Liver (tissue), 9 donors: ENCODE data around the gene HOXC11. TPM values are rescaled to one million over a fixed set of nuclear protein-coding genes. Genes with fewer than 3 reads are reported as not detected.

ENCODE experiments used
- DNase-seq: peaks from one replicate; pipeline ENCODE4 v3.0.0-alpha.2; 2017; ENCODE audit warnings: low spot score
- H3K27ac ChIP-seq, 2 donors: one replicate each; pipeline ENCODE4 v1.7.0; 2013; ENCODE audit warnings: inconsistent platforms in 2 of 2, low read length in 2 of 2, control low read depth in 1 of 2, low read depth in 1 of 2, mild to moderate bottlenecking in 1 of 2
- H3K27me3 ChIP-seq, 4 donors: one replicate each; pipeline versions ENCODE4 v1.6.1 to v1.7.0; 2013; ENCODE audit warnings: low read length in 3 of 4, inconsistent platforms in 1 of 4, mild to moderate bottlenecking in 1 of 4, moderate library complexity in 1 of 4; ENCODE audit not compliant: control insufficient read depth in 4 of 4, insufficient read depth in 4 of 4
- H3K36me3 ChIP-seq, 4 donors: one replicate each; pipeline versions ENCODE4 v1.6.1 to v1.7.0; 2013; ENCODE audit warnings: low read length in 3 of 4, mild to moderate bottlenecking in 3 of 4, low read depth in 1 of 4, moderate library complexity in 1 of 4; ENCODE audit not compliant: control insufficient read depth in 4 of 4, insufficient read depth in 3 of 4
- H3K4me1 ChIP-seq, 4 donors: one replicate each; pipeline versions ENCODE4 v1.6.1 to v1.7.0; 2013; ENCODE audit warnings: low read length in 3 of 4, mild to moderate bottlenecking in 3 of 4, moderate library complexity in 1 of 4; ENCODE audit not compliant: control insufficient read depth in 4 of 4, insufficient read depth in 4 of 4
- H3K4me3 ChIP-seq, 3 donors: one replicate each; pipeline versions ENCODE4 v1.6.1 to v1.7.0; 2013; ENCODE audit warnings: low read length in 3 of 3, control low read depth in 1 of 3, low read depth in 1 of 3, mild to moderate bottlenecking in 1 of 3
- H3K9ac ChIP-seq, 2 donors: one replicate each; pipeline ENCODE4 v1.7.0; 2013; ENCODE audit warnings: low read length in 2 of 2, mild to moderate bottlenecking in 2 of 2, moderate library complexity in 2 of 2, control low read depth in 1 of 2, low read depth in 1 of 2
- H3K9me3 ChIP-seq, 4 donors: one replicate each; pipeline versions ENCODE4 v1.6.1 to v1.7.0; 2013; ENCODE audit warnings: low read length in 3 of 4; ENCODE audit not compliant: control insufficient read depth in 4 of 4
- FOXA2 ChIP-seq: IDR thresholded peaks from 2 replicates; pipeline ENCODE4 v1.6.1; 2016; ENCODE audit warnings: antibody characterized with exemption
- HNF4G ChIP-seq: IDR thresholded peaks from 2 replicates; pipeline ENCODE4 v1.6.1; 2016; ENCODE audit warnings: antibody characterized with exemption
- JUND ChIP-seq, 2 donors: IDR thresholded peaks; 2 replicates each; pipeline ENCODE4 v1.6.1; 2016; ENCODE audit warnings: antibody characterized with exemption in 2 of 2
- NR2F2 ChIP-seq: IDR thresholded peaks from 2 replicates; pipeline ENCODE4 v1.6.1; 2016; ENCODE audit warnings: antibody characterized with exemption
- RAD21 ChIP-seq, 2 donors: IDR thresholded peaks; 2 replicates each; pipeline ENCODE4 v1.6.1; 2016; ENCODE audit warnings: antibody characterized with exemption in 2 of 2, mild to moderate bottlenecking in 2 of 2
- RXRA ChIP-seq, 2 donors: IDR thresholded peaks; 2 replicates each; pipeline ENCODE4 v1.6.1; 2017 to 2018; ENCODE audit warnings: antibody characterized with exemption in 2 of 2, mild to moderate bottlenecking in 1 of 2
- SP1 ChIP-seq: IDR thresholded peaks from 2 replicates; pipeline ENCODE4 v1.6.1; 2018; ENCODE audit warnings: antibody characterized with exemption, mild to moderate bottlenecking
- YY1 ChIP-seq: IDR thresholded peaks from 2 replicates; pipeline ENCODE4 v1.6.1; 2016; ENCODE audit warnings: antibody characterized with exemption, mild to moderate bottlenecking
- WGBS: extraction: QIAGEN DNeasy Blood & Tissue Kit; methylation state at CpG from one replicate; pipeline ENCODE4 v1.1.7; 2013; 5-methylcytosine and 5-hydroxymethylcytosine counted together
- polyA plus RNA-seq, 2 donors: library from polyadenylated mRNA; stranded (reverse) in 1 of 2; unstranded in 1 of 2; fragments of 200-250 nt in 1 of 2; fragments of >200 nt in 1 of 2; fragmentation: Nextera tagmentation in 1 of 2; extraction: Ambion mirVana in 1 of 2; gene quantifications; one replicate each; pipeline versions ENCODE4 v1.2.1 to v1.2.3, GENCODE V29; 2013 to 2015
- total RNA-seq, 2 donors: library from RNA; depleted of rRNA; stranded (reverse); fragments of >200 nt; gene quantifications; one replicate each; pipeline ENCODE4 v1.2.3, GENCODE V29; 2014
- TF ChIP-seq, protein P1 (sequence below): fragments of 150-350 bp; IDR thresholded peaks from 2 replicates; pipeline ENCODE4 v1.5.1; 2017; ENCODE audit warnings: improper control_type of control experiment, low read depth, low read length; ENCODE audit not compliant: missing input control
- TF ChIP-seq, protein P2 (sequence below): IDR thresholded peaks from 2 replicates; pipeline ENCODE4 v1.6.1; 2016; ENCODE audit warnings: antibody characterized with exemption, mild to moderate bottlenecking
- TF ChIP-seq, protein P3 (sequence below): IDR thresholded peaks from 2 replicates; pipeline ENCODE4 v1.6.1; 2016; ENCODE audit warnings: antibody characterized with exemption
- donor health status: healthy.
- donor health status: healthy.
- donor health status: healthy.
- donor health status: healthy.
- donor health status: healthy.

HOXC11 gene
- total and polyA plus RNA-seq, 4 donors = not detected

DNA sequence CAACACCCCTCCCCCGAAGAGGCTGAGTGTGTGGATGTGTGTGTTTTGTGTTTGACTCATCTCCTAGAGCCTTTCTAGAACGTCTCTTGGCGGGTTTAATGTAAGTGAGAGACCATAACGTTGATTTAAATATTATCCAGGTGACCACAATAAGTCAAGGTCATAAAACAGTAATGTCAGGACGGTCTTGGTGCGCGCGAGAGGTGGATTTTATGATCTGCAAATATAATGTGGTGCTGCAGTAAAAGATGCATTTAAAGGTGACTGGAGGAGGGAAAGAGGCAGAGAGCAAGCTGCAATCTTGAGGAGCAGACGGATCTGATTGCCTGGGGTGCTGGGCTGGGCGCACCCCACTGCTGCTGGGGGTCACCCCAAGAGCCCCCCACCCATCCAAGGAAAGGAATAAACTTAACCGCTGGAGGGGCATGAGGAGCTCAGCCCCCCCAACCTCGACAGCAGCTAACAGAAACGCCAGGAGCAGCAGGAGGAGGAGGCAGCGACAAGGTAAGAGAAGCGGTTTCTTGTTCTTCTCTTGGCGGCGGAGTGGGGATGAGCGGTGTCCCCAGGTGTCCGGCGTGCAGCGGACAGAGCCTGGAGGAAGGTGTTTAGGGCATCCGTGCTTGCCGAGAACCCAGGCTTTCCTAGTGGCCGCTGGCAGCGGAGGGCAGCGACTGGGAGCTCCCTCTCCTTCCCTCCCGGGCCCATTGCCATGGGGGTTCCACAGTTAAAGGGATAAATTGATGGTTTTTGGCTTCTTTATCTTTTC lies 17.6 kb downstream of the HOXC11 start:
- Histone ChIP-seq H3K9ac (no peak overlapping the region), H3K9me3 (peaks cover 0 to under 1% (median 0%) of the 10 kb centered on the region in 4 donors), H3K27ac (no peak overlapping the region), H3K4me3 (no peak overlapping the region), H3K36me3 (no peaks in the 10 kb centered on the region), H3K4me1 (peaks cover 15 to 26% (median 16%) of the 10 kb centered on the region in 4 donors), H3K27me3 (peaks cover 12 to 47% (median 27%) of the 10 kb centered on the region in 4 donors)
- DNase-seq = no peak
- 6% methylated on average over 27 of the region's 27 CpGs for WGBS
- TF ChIP-seq, protein P1, sequence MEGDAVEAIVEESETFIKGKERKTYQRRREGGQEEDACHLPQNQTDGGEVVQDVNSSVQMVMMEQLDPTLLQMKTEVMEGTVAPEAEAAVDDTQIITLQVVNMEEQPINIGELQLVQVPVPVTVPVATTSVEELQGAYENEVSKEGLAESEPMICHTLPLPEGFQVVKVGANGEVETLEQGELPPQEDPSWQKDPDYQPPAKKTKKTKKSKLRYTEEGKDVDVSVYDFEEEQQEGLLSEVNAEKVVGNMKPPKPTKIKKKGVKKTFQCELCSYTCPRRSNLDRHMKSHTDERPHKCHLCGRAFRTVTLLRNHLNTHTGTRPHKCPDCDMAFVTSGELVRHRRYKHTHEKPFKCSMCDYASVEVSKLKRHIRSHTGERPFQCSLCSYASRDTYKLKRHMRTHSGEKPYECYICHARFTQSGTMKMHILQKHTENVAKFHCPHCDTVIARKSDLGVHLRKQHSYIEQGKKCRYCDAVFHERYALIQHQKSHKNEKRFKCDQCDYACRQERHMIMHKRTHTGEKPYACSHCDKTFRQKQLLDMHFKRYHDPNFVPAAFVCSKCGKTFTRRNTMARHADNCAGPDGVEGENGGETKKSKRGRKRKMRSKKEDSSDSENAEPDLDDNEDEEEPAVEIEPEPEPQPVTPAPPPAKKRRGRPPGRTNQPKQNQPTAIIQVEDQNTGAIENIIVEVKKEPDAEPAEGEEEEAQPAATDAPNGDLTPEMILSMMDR = no peak
- TF ChIP-seq SP1 (no peak), JUND (IDR thresholded peaks at IDR 0.05) (no peak), YY1 (no peak), HNF4G (no peak), RAD21 (IDR thresholded peaks at IDR 0.05) (no peak), NR2F2 (no peak), FOXA2 (no peak)
- TF ChIP-seq, protein P2, sequence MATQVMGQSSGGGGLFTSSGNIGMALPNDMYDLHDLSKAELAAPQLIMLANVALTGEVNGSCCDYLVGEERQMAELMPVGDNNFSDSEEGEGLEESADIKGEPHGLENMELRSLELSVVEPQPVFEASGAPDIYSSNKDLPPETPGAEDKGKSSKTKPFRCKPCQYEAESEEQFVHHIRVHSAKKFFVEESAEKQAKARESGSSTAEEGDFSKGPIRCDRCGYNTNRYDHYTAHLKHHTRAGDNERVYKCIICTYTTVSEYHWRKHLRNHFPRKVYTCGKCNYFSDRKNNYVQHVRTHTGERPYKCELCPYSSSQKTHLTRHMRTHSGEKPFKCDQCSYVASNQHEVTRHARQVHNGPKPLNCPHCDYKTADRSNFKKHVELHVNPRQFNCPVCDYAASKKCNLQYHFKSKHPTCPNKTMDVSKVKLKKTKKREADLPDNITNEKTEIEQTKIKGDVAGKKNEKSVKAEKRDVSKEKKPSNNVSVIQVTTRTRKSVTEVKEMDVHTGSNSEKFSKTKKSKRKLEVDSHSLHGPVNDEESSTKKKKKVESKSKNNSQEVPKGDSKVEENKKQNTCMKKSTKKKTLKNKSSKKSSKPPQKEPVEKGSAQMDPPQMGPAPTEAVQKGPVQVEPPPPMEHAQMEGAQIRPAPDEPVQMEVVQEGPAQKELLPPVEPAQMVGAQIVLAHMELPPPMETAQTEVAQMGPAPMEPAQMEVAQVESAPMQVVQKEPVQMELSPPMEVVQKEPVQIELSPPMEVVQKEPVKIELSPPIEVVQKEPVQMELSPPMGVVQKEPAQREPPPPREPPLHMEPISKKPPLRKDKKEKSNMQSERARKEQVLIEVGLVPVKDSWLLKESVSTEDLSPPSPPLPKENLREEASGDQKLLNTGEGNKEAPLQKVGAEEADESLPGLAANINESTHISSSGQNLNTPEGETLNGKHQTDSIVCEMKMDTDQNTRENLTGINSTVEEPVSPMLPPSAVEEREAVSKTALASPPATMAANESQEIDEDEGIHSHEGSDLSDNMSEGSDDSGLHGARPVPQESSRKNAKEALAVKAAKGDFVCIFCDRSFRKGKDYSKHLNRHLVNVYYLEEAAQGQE = no peak

DNA sequence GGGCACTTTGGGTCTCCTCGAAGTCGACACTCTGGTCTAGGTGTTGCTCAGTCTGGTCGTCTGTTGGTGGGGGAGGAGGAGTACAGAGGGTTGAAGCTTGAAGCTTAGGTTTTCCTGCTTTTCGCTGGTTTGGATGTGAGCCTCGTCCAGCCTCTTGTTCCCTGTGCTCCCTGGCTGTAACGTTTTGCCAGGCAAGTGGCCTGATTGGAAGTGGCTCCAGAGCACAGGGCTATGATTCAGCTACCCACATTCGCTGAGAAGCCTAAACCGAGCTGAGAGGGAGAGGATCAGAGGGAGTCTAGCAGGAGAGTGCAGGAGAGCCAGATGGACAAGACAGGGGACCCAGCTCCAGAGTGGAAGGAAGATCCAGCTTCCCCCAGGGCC lies 18.1 kb downstream of the HOXC11 start:
- Histone ChIP-seq H3K4me3 (no peak overlapping the region), H3K9me3 (no peaks in the 10 kb centered on the region), H3K27ac (no peak overlapping the region), H3K36me3 (no peaks in the 10 kb centered on the region), H3K27me3 (peaks cover 8 to 45% (median 25%) of the 10 kb centered on the region in 4 donors), H3K9ac (no peak overlapping the region), H3K4me1 (peaks cover 12 to 24% (median 16%) of the 10 kb centered on the region in 4 donors)
- 3% methylated on average over 8 of the region's 8 CpGs for WGBS
- no peak for TF ChIP-seq RXRA (IDR thresholded peaks at IDR 0.05)
- TF ChIP-seq, protein P3, sequence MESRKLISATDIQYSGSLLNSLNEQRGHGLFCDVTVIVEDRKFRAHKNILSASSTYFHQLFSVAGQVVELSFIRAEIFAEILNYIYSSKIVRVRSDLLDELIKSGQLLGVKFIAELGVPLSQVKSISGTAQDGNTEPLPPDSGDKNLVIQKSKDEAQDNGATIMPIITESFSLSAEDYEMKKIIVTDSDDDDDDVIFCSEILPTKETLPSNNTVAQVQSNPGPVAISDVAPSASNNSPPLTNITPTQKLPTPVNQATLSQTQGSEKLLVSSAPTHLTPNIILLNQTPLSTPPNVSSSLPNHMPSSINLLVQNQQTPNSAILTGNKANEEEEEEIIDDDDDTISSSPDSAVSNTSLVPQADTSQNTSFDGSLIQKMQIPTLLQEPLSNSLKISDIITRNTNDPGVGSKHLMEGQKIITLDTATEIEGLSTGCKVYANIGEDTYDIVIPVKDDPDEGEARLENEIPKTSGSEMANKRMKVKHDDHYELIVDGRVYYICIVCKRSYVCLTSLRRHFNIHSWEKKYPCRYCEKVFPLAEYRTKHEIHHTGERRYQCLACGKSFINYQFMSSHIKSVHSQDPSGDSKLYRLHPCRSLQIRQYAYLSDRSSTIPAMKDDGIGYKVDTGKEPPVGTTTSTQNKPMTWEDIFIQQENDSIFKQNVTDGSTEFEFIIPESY = no peak
- TF ChIP-seq SP1 = no peak
- TF ChIP-seq, protein P2 = no peak
- DNase-seq = no peak
